ENCODE data around the gene MYOD1. TPM values are rescaled to one million over a fixed set of nuclear protein-coding genes. Genes with fewer than 3 reads are reported as not detected.

The MYOD1 gene
- not detected in 2 replicates for total RNA-seq

DNA sequence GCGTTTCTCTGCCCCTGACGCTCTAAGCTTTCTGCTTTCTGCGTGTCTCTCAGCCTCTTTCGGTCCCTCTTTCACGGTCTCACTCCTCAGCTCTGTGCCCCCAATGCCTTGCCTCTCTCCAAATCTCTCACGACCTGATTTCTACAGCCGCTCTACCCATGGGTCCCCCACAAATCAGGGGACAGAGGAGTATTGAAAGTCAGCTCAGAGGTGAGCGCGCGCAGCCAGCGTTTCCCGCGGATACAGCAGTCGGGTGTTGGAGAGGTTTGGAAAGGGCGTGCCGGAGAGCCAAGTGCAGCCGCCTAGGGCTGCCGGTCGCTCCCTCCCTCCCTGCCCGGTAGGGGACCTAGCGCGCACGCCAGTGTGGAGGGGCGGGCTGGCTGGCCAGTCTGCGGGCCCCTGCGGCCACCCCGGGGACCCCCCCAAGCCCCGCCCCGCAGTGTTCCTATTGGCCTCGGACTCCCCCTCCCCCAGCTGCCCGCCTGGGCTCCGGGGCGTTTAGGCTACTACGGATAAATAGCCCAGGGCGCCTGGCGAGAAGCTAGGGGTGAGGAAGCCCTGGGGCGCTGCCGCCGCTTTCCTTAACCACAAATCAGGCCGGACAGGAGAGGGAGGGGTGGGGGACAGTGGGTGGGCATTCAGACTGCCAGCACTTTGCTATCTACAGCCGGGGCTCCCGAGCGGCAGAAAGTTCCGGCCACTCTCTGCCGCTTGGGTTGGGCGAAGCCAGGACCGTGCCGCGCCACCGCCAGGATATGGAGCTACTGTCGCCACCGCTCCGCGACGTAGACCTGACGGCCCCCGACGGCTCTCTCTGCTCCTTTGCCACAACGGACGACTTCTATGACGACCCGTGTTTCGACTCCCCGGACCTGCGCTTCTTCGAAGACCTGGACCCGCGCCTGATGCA is at the start of gene MYOD1:
MYOD1 (plus strand) TSS at position 544 of the 910 bp plus-strand sequence; CDS start at position 756, 212 bp downstream.

DNA sequence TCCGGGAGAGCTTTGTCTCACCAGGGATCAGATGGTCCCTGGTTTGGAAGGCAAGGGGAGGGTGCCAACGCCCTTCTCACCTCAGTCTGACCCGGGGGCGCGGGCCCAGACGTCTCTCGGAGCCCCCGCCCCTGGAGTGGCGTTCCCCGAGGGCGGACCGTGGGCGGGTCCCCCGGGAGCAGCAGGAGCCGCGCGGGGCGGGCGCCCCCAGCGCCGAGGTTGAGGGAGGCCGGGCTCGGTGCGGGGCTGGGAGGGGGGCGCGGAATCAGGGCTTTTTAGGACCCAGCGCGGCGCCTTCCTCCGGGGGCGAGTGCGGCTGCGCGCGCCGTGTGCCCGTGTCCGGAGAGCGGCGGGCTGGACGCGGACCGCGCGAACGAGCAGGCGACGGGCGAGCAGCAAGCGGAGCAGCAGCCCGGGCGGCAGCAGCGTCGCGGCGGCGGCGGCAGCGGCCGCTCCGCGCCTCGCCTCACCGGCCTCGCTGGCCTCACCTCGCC is 15.1 kb downstream of the MYOD1 start, which contains the start of gene KCNC1:
KCNC1 (plus strand) TSS at position 364 of the 494 bp plus-strand sequence. CDS start 1,222 bp downstream, outside the sequence.

Other genes with a start within 250 kb of the MYOD1 start
- gene ABCC8, start 242.7 kb upstream of the MYOD1 start, total RNA-seq, result not detected in 2 replicates
- not detected in 2 replicates for gene USH1C, start 175.2 kb upstream of the MYOD1 start, total RNA-seq
- not detected in 2 replicates for gene OTOG, start 172.3 kb upstream of the MYOD1 start, total RNA-seq
- not detected in 2 replicates for gene KCNC1, start 15.2 kb downstream of the MYOD1 start, total RNA-seq

Data from myometrial cell (primary cell).